HG02678 (cell line): Measurements from ENCODE around the gene KLHL29.
"Not testable (repeated sequence)": the region's sequence is repeated elsewhere in the genome, so short reads cannot be mapped to it uniquely, and the experiment has no call there.

Experiments used
- ATAC-seq: cut with Tn5 transposase; IDR thresholded peaks from one replicate; pipeline ENCODE4 v1.9.1; 2021; ENCODE audit warnings: mild to moderate bottlenecking, moderate library complexity; ENCODE audit not compliant: unreplicated experiment

KLHL29 gene

GRCh38 chr2:23734416-23734815, 349.4 kb downstream of the KLHL29 start:
- no peak for ATAC-seq

- not testable (repeated sequence) for ATAC-seq
These were observed 351.8 kb downstream of the KLHL29 start for GRCh38 chr2:23736783-23737182.

GRCh38 chr2:23745068-23745725, 360.2 kb downstream of the KLHL29 start:
- ATAC-seq, result peak; percentile 29

- peak; percentile 62 for ATAC-seq
These were observed 360.7 kb downstream of the KLHL29 start for GRCh38 chr2:23745726-23746105.

GRCh38 chr2:23746141-23746863, 361.3 kb downstream of the KLHL29 start:
- peak; percentile 10 for ATAC-seq

- no peak for ATAC-seq
These were observed 366.8 kb downstream of the KLHL29 start for GRCh38 chr2:23751747-23752265.

- no peak for ATAC-seq
These were observed 368.5 kb downstream of the KLHL29 start for GRCh38 chr2:23753291-23754010.

GRCh38 chr2:23754970-23755369, 370.0 kb downstream of the KLHL29 start:
- no peak for ATAC-seq

- ATAC-seq, result no peak
These were observed 371.8 kb downstream of the KLHL29 start for GRCh38 chr2:23756593-23757292.

GRCh38 chr2:23757686-23758433, 372.9 kb downstream of the KLHL29 start:
- ATAC-seq, result no peak
